ENCODE measurements around the gene MLX.
"Not testable (repeated sequence)": the region's sequence is repeated elsewhere in the genome, so short reads cannot be mapped to it uniquely, and the experiment has no call there.

The MLX gene

DNA sequence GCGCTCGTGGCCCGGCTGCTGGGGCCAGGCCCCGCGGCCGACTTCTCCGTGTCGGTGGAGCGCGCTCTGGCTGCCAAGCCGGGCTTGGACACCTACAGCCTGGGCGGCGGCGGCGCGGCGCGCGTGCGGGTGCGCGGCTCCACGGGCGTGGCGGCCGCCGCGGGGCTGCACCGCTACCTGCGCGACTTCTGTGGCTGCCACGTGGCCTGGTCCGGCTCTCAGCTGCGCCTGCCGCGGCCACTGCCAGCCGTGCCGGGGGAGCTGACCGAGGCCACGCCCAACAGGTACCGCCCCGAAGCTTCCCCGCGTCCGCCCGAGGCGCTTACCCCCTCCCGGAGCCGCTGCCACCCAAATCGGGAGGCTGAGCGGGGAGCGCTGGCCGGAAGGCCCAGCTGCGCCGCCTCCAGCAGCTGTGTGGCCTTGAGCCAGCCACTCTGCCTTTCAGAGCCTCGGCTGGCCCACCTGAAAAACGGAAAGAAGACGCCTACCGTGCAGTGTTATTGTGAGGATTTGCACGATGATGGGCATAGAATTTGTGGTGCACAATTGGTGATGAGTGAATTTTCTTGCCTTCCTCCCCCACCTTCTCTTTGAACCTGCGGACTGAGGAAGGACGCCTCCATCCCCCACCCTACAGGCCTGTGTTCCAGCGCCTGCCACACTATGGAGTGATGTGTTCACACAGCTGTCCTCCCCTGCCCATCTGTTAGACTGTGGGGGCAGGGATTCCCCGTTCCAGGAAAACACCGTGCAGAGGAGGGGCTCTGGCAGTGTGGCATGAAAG is 30.3 kb upstream of the MLX start:
- no peak for DNase-seq

DNA sequence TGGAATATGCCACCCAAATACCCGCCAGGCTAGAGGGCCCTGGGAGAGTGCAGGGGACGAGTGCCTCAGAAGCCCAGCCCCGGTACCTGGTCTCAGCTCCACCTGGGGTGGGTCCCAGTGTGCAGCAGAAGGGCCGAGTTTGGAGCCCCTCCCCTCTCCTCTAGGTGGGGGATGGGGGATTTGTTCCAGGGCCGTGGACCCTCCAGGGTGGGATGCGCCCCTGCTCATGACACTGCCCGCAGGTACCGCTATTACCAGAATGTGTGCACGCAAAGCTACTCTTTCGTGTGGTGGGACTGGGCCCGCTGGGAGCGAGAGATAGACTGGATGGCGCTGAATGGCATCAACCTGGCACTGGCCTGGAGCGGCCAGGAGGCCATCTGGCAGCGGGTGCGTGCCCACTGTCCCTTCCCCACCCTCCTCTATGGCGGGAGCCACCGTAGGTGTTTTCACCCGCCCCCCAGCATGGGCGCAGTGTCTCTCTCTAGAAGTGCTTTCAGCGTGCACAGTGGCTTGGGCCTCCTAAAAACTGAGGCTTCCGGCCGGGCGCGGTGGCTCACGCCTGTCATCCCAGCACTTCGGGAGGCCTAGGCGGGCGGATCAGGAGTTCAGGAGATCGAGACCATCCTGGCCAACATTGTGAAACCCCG is 29.6 kb upstream of the MLX start:
- no peak for DNase-seq

DNA sequence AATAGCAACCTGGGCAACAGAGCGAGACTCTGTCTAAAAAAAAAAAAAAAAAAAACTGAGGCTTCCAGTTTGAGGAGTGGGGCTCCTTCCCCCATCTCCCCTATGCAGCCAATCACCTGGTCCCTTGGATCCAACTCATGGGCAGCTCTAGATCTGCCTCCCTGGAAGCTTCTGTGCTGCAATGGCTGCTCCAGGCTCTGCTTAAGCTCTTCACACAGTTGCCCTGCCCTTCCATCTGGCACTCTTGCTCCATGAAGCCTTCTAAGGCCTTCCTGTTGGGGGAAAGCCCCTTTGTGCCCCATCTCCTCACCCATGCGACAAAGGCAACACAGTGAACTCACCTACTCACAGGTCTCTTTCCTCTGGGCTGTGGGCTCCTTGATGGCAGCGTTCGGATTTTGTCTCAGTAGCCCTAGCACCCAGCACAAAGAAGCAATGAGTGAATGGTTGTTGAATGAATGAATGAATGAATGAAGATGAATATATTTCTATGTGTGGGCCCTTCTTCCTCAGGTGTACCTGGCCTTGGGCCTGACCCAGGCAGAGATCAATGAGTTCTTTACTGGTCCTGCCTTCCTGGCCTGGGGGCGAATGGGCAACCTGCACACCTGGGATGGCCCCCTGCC is 29.0 kb upstream of the MLX start:
- DNase-seq: no peak

DNA sequence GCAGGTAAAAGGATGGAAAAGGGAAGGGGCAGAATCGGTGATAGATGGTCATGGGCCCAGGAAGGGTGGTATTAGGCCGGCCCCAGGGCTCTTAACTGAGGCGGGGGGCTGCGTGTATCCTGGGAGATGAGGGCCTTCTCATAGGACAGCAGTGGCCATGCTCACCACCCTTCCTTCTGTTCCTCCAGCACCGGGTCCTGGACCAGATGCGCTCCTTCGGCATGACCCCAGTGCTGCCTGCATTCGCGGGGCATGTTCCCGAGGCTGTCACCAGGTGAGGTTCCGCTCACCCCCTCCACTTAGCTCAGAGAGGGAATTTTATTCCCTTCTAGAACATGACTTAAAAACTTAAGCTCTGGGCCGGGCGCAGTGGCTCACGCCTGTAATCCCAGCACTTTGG is 28.4 kb upstream of the MLX start:
- DNase-seq: no peak

GRCh38 chr17:42540558-42540957 is 26.3 kb upstream of the MLX start:
- not testable (repeated sequence) for DNase-seq

DNA sequence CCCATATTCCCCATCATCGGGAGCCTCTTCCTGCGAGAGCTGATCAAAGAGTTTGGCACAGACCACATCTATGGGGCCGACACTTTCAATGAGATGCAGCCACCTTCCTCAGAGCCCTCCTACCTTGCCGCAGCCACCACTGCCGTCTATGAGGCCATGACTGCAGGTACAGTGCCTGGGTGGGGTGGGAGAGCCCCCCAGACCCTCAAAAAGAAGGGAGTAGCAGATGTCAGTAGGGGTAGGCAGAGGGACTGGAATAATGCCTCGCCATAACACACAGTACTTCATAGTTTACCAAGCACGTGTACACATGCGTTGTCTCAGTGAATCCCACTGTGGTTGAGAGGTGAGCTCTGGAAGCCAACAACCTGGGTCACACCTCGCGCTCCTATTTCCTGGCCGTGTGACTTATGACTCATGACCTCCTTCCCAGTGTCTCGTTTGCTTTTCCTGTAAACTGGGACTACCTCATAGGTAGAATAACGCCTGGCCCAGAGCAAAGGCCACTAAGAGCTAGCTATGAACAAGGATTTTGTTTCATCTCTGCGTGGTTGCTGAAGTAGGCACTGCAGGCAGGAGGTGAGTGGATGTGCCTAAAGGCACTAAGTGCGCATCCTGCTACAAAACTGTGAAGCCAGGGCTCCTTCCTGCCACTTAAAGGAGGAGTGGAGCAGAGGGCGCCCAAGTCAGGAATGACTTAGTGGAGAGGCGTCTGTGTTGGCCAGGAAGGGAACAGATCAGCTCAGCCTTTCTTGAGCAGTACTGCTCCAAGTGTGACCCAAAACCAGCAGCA is 25.7 kb upstream of the MLX start:
- no peak for DNase-seq

DNA sequence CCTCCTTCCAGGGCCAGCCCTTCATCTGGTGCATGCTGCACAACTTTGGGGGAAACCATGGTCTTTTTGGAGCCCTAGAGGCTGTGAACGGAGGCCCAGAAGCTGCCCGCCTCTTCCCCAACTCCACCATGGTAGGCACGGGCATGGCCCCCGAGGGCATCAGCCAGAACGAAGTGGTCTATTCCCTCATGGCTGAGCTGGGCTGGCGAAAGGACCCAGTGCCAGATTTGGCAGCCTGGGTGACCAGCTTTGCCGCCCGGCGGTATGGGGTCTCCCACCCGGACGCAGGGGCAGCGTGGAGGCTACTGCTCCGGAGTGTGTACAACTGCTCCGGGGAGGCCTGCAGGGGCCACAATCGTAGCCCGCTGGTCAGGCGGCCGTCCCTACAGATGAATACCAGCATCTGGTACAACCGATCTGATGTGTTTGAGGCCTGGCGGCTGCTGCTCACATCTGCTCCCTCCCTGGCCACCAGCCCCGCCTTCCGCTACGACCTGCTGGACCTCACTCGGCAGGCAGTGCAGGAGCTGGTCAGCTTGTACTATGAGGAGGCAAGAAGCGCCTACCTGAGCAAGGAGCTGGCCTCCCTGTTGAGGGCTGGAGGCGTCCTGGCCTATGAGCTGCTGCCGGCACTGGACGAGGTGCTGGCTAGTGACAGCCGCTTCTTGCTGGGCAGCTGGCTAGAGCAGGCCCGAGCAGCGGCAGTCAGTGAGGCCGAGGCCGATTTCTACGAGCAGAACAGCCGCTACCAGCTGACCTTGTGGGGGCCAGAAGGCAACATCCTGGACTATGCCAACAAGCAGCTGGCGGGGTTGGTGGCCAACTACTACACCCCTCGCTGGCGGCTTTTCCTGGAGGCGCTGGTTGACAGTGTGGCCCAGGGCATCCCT is 23.5 kb upstream of the MLX start:
- no peak for DNase-seq

GRCh38 chr17:42544874-42545283 is 22.0 kb upstream of the MLX start:
- DNase-seq: no peak

DNA sequence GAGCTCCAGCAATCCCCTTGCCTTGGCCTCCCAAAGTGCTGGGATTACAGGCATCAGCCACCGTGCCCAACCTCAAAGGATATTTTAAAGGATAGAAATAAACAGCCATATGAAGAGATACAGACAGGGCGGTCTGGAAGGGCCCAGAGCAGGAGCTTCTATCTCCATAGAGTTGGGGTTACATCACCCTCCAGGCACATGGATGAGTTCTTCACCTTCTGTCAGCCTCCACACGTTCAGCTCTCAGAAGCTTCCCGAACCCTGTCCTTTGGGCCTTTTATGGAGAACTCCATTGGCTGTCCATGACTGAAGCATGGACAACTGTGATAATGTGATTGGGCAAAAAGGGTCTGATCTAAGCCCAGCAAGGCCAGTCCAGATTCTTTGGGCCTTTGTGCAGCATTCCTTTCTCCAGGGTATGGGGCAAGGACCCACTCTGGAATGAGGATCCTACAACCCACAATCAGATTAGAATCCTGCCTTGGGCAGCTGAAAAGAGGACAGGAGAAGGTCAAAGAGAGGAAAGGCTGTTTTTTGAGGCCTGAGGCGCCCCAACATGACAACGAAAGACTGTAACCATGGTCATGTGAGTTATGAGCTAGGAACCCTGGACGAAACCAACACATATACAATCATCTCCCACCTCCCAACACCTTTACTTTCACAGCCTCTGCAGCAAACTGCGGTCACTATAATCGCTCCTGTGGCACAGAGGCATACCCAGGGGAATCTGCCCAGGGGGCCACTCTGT is 21.0 kb upstream of the MLX start:
- DNase-seq: not testable (repeated sequence)

- DNase-seq: no peak
These were observed 19.9 kb upstream of the MLX start for GRCh38 chr17:42547001-42547461.

- DNase-seq: no peak
These were observed 19.2 kb upstream of the MLX start for GRCh38 chr17:42547698-42548069.

DNA sequence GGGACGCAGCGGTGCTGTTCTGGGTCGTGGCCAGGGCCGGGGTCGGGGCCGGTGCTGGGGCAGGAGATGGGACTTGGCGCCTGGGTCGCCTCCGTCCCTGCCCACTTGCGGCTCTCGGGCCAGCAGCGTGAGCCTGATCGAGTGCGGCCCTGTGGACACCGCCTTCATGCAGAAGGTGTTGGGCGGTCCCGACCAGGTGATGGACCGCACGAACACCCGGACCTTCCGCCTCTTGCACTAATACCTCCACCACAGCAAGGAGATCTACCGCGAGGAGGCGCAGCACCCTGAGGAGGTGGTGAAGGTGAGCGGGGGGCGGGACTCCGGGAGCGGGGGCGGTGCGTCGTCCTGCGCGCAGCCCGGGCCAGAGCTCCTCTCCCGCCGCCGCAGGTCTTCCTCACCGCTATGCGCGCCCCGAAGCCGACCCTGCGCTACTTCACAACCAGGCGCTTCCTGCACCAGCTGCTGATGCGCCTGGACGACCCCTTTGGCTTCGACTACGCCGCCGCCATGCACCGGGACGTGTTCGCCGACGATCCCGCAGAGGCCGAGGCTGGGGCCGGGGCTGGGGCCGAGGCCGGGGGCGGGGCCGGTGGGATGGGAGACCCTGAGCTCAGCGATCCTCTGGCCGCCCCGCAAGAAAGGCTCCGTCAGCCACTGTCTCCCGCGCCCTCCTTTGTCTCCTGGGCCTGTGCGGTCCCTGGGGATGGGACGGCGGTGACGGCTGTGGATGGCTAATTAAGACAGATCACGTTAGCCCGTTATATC is 18.6 kb upstream of the MLX start:
- peak; percentile 37 for DNase-seq

GRCh38 chr17:42548993-42549755 is 17.7 kb upstream of the MLX start:
- no peak for DNase-seq

GRCh38 chr17:42552736-42553135 is 14.2 kb upstream of the MLX start, which contains the start of gene HSD17B1:
TSS of gene HSD17B1 (plus strand) at chr17:42552923. CDS start at chr17:42552934, 11 bp downstream.
- not testable (repeated sequence) for DNase-seq

DNA sequence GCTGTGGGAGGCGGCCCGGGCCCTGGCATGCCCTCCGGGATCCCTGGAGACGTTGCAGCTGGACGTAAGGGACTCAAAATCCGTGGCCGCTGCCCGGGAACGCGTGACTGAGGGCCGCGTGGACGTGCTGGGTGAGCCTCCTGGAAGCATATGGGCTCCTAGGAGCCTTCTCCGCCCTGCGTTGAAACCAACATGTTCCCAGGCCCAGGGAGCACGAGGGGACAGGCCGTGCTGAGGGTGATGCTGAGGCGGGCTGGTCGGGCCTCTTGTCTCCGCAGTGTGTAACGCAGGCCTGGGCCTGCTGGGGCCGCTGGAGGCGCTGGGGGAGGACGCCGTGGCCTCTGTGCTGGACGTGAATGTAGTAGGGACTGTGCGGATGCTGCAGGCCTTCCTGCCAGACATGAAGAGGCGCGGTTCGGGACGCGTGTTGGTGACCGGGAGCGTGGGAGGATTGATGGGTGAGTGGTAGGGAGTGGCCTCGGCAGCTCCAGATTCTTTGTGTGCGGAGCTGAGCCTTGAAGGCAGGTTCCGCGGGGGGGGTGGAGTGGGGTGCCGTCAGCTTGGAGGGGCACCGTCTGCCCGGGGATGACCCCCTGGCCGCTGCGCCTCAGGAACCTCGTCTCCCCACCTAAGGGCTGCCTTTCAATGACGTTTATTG is 13.6 kb upstream of the MLX start:
- DNase-seq: no peak

GRCh38 chr17:42553866-42554249 is 13.0 kb upstream of the MLX start:
- no peak for DNase-seq

GRCh38 chr17:42554250-42555121 is 12.4 kb upstream of the MLX start:
- no peak for DNase-seq

DNA sequence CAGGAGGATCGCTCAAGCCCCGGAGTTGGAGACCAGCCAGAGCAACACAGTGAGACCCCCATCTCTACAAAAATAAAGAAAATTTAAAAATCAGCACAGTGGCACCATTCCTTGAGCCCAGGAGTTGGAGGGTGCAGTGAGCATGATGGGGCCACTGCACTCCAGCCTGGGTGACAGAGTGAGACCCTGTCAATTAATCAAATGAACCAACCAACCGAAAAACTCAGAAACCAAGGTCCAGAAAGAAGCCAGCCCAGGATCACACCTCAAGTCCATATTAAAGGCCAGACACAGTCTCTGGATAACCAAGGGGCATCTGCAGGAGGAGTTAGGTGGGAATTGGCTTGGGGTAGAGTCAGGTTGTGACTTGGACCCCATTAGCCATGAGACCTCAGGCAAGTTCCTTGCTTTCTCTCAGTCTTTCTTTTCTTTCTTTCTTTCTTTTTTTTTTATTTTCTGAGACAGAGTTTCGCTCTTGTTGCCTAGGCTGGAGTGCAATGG is 11.7 kb upstream of the MLX start:
- no peak for DNase-seq

All from NCI-H2029 treated with DMSO at 0.1 percent for 48 hours (cell line).